Measurements from ENCODE around the gene ZNF638.
"Not testable (repeated sequence)": the region's sequence is repeated elsewhere in the genome, so short reads cannot be mapped to it uniquely, and the experiment has no call there.

ZNF638 gene

DNA sequence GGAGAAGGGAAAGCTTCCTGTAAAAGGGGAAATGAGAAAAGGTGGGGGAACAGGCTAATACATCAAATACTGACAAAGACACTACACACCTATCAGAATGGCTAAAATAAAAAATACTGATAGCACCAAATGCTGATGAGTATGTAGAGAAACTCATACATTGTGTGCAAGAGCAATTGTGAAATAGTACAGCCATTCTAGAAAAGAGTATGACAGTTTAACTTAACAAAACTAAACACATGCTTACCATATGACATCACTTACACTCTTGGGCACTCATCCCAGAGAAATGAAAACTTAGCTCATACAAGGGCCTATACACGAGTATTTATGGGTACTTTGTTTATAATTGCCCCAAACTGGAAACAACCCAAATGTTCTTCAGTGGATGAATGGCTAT, 53.4 kb downstream of the ZNF638 start:
- Histone ChIP-seq H3K36me3 (ENCODE audit: insufficient read depth, low read length) (peaks cover 92% of the 10 kb centered on the region), H3K9me3 (ENCODE audit: low read length) (peaks cover 14% of the 10 kb centered on the region), H3K27me3 (ENCODE audit: insufficient read depth, low read length) (no peaks in the 10 kb centered on the region), H3K4me3 (ENCODE audit: low read length) (no peak overlapping the region), H3K4me1 (ENCODE audit: insufficient read depth, low read length) (no peaks in the 10 kb centered on the region), H2AFZ (ENCODE audit: low read depth, low read length) (no peak overlapping the region)

DNA sequence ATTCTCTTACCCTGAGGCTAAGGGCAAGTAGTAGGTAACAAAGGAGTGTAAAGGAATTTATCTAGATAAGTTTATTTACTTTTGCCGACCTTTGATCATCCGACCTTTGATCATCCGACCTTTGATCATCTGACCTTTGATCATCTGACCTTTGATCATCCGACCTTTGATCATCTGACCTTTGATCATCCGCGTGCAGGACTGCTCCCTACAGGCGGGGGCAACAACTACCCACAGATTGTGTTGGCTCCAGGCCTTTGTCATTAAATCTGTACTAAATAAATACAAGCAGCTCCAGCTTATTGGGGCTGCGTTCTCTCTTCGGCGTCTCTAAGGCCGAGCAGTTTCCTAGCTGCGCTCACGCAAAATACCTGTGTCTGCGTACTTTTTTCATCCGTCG, 56.6 kb downstream of the ZNF638 start:
- Histone ChIP-seq H3K9me3 (ENCODE audit: low read length) (peaks cover 14% of the 10 kb centered on the region), H2AFZ (ENCODE audit: low read depth, low read length) (no peak overlapping the region), H3K4me1 (ENCODE audit: insufficient read depth, low read length) (no peaks in the 10 kb centered on the region), H3K36me3 (ENCODE audit: insufficient read depth, low read length) (peaks cover 88% of the 10 kb centered on the region), H3K4me3 (ENCODE audit: low read length) (no peak overlapping the region), H3K27me3 (ENCODE audit: insufficient read depth, low read length) (no peaks in the 10 kb centered on the region)

DNA sequence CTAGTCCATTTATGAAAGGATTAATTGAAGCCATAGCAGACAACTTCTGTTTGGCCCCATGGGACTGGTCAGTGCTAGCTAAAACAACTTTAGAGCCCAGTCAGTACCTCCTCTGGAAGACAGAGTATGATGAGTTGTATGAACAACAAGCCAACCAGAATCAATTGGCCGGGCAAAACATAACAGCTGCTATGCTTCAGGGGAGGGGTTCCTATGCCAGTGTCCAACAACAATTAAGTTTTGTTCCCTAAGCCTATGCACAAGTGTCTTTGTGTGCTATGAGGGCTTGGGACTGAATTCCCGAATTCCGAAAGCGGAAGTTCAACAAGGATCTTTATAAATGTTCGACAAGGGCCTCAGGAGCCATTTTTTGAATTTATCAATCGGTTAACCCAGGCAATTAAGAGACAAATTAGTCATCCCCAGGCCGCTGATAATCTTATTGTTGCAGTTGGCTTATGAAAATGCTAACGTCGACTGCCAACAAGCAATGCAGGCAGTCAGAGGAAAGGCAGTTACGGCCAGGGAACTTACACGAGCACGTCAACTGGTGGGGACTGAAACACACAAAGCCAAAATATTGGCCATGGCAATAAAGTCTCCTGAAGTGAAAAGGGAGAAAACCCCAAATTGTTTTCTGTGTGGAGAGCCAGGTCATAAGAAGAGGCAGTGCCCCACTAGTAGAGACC, 57.9 kb downstream of the ZNF638 start:
- Histone ChIP-seq H3K4me3 (ENCODE audit: low read length) (no peak overlapping the region), H2AFZ (ENCODE audit: low read depth, low read length) (no peak overlapping the region), H3K4me1 (ENCODE audit: insufficient read depth, low read length) (no peaks in the 10 kb centered on the region), H3K9me3 (ENCODE audit: low read length) (peaks cover 17% of the 10 kb centered on the region), H3K36me3 (ENCODE audit: insufficient read depth, low read length) (peaks cover 90% of the 10 kb centered on the region), H3K27me3 (ENCODE audit: insufficient read depth, low read length) (no peaks in the 10 kb centered on the region)

DNA sequence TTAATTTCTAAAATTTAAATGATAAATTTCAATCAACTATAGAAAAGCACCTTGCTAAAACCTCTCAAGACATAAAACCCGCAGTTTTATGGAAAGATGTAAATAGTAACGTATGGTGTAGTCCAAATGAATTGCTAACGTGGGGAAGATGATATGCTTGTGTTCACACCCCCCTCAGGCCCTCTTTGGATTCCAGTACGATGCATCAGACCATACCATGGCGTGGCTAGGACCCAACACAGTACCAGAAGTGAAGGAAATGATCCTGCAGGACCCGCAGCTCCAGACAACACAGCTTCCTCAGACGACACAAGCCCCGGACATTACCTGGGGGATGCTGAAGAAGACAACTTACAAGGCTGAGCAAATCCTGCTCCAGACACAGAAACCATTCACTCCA, 61.6 kb downstream of the ZNF638 start:
- Histone ChIP-seq H3K27me3 (ENCODE audit: insufficient read depth, low read length) (no peaks in the 10 kb centered on the region), H2AFZ (ENCODE audit: low read depth, low read length) (no peak overlapping the region), H3K9me3 (ENCODE audit: low read length) (peaks cover 7% of the 10 kb centered on the region), H3K4me3 (ENCODE audit: low read length) (no peak overlapping the region), H3K4me1 (ENCODE audit: insufficient read depth, low read length) (no peaks in the 10 kb centered on the region), H3K36me3 (ENCODE audit: insufficient read depth, low read length) (peaks cover 92% of the 10 kb centered on the region)

DNA sequence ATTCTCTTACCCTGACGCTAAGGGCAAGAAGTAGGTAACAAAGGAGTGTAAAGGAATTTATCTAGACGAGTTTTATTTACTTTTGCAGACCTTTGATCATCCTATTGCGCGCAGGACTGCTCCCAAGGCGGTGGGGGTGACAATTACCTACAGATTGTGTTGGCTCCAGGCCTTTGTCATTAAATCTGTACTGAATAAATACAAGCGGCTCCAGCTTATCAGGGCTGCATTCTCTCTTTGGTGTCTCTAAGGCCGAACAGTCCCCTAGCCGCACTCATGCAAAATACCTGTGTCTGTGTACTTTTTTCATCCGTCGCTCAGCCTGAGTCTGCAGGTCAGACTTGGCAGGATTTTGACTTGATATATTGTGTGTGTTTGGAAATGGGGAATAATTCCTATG, 63.9 kb downstream of the ZNF638 start:
- Histone ChIP-seq H2AFZ (ENCODE audit: low read depth, low read length) (no peak overlapping the region), H3K36me3 (ENCODE audit: insufficient read depth, low read length) (peaks cover 93% of the 10 kb centered on the region)

DNA sequence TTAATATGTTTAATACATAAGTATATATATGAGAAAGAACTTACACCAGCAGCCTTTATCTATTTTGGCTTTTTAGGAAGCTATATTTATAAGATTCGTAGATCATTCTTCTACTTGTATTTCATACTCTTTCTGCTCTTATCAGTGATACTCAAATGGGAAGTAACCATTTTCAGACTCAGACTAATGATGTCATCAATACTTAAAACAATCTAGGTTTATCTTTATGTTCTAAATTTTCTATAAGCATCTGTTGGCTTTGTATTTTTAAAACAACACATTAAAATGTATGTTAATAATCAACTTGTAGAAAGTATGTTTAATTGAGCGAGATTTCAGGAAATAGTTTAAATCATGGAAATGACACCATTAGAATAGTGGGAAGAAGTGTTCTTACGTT, 70.8 kb downstream of the ZNF638 start:
- Histone ChIP-seq H3K27me3 (ENCODE audit: insufficient read depth, low read length) (no peaks in the 10 kb centered on the region), H3K4me3 (ENCODE audit: low read length) (no peak overlapping the region), H3K4me1 (ENCODE audit: insufficient read depth, low read length) (no peaks in the 10 kb centered on the region), H3K9me3 (ENCODE audit: low read length) (no peaks in the 10 kb centered on the region), H3K36me3 (ENCODE audit: insufficient read depth, low read length) (peaks cover 91% of the 10 kb centered on the region), H2AFZ (ENCODE audit: low read depth, low read length) (no peak overlapping the region)

More for the DNA sequence above, 63.9 kb downstream of the ZNF638 start:
- no peak overlapping the region for H3K4me3 ChIP-seq (ENCODE audit: low read length)
- H3K4me1 ChIP-seq (ENCODE audit: insufficient read depth, low read length): no peaks in the 10 kb centered on the region
- H3K9me3 ChIP-seq (ENCODE audit: low read length): peaks cover 3% of the 10 kb centered on the region
- H3K27me3 ChIP-seq (ENCODE audit: insufficient read depth, low read length): no peaks in the 10 kb centered on the region

DNA sequence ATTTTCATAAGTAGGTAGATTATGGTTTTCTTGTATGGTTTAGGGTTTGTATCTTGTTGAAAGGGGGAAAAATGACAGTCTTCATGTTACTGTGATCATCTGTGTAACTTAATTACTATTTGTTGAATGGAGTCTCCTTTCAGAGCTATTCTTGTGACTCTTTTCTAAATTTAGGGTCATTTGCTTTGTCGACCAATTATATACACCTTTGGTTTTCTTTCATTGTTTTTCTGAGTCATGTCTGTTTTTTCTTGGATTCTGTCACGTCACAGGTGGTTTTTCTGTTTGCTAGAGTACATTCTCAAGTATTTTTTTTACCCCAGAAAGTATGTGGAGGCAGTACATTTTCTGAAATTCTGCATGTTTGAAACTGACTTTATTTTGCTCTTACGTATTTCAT, 78.0 kb downstream of the ZNF638 start:
- Histone ChIP-seq H3K4me1 (ENCODE audit: insufficient read depth, low read length) (no peaks in the 10 kb centered on the region), H3K9me3 (ENCODE audit: low read length) (no peaks in the 10 kb centered on the region), H3K36me3 (ENCODE audit: insufficient read depth, low read length) (peaks cover 58% of the 10 kb centered on the region), H3K27me3 (ENCODE audit: insufficient read depth, low read length) (no peaks in the 10 kb centered on the region), H2AFZ (ENCODE audit: low read depth, low read length) (no peak overlapping the region), H3K4me3 (ENCODE audit: low read length) (no peak overlapping the region)

DNA sequence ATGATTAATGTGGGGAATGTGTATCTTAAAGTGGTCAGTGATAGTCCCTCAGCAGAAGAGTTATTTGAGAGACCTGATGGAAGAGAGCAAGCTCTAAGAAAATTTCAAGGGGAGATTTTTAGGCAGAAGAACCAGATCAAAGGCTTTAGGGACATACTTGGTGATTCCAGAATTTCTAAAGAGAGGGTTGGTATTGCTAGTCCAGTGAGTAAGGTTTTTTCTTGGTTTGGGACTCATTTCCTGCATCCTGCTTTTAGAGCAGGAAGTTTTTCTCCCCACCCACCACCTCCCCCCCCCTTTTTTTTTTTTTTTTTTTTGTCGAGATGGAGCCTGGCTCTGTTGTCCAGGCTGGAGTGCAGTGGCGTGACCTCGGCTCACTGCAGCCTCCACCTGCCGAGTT, 79.1 kb downstream of the ZNF638 start:
- no peaks in the 10 kb centered on the region for H3K27me3 ChIP-seq (ENCODE audit: insufficient read depth, low read length)
- H3K36me3 ChIP-seq (ENCODE audit: insufficient read depth, low read length): peaks cover 47% of the 10 kb centered on the region
- no peaks in the 10 kb centered on the region for H3K9me3 ChIP-seq (ENCODE audit: low read length)
- no peaks in the 10 kb centered on the region for H3K4me1 ChIP-seq (ENCODE audit: insufficient read depth, low read length)
- no peak overlapping the region for H3K4me3 ChIP-seq (ENCODE audit: low read length)
- no peak overlapping the region for H2AFZ ChIP-seq (ENCODE audit: low read depth, low read length)

DNA sequence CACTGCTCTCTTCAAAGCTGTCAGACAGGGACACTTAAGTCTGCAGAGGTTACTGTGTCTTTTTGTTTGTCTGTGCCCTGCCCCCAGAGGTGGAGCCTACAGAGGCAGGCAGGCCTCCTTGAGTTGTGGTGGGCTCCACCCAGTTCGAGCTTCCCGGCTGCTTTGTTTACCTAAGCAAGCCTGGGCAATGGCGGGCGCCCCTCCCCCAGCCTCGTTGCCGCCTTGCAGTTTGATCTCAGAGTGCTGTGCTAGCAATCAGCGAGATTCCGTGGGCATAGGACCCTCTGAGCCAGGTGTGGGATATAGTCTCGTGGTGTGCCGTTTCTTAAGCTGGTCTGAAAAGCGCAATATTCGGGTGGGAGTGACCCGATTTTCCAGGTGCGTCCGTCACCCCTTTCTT, 85.3 kb downstream of the ZNF638 start:
- H3K9me3 ChIP-seq (ENCODE audit: low read length); H2AFZ ChIP-seq (ENCODE audit: low read depth, low read length); H3K4me1 ChIP-seq (ENCODE audit: insufficient read depth, low read length); H3K27me3 ChIP-seq (ENCODE audit: insufficient read depth, low read length); H3K4me3 ChIP-seq (ENCODE audit: low read length): not testable (repeated sequence)
- peaks cover 27% of the 10 kb centered on the region for H3K36me3 ChIP-seq (ENCODE audit: insufficient read depth, low read length)

DNA sequence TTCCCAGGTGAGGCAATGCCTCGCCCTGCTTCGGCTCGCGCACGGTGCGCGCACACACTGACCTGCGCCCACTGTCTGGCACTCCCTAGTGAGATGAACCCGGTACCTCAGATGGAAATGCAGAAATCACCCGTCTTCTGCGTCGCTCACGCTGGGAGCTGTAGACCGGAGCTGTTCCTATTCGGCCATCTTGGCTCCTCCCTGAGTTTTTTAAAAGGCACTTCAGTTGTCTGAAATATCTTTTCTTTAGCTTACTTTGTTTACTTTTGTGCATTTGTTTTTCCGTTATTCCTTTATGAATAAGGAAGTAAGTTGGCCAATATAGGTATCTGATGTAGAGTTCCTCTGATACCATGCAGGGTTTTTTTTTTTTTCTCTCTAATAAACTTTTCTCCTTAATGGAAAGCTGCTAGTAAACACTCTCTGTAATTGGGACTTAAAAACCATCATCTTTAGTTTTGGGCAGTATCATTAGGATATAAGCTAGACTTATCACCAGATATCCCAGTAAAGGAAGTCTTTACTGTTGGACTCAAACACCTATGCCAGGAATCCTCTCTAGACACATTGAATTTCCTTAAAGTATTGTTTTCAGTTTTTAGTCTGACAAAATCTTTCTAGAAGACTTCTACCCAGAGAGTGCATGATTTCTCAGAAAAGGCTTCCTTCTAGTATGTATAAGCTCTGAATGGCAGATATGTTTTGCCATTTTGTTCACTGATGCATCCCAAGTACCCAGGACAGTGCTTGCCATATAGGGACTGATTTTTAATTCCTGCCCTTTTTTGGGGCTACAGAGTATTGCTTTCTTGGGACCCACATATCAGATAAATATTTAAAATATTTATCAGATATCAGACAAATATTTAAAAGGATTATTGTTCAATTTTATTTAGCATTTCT, 86.0 kb downstream of the ZNF638 start:
- H2AFZ ChIP-seq (ENCODE audit: low read depth, low read length): no peak overlapping the region
- no peaks in the 10 kb centered on the region for H3K27me3 ChIP-seq (ENCODE audit: insufficient read depth, low read length)
- peak overlapping the region; percentile 26 for H3K4me3 ChIP-seq (ENCODE audit: low read length)
- peaks cover 32% of the 10 kb centered on the region for H3K36me3 ChIP-seq (ENCODE audit: insufficient read depth, low read length)
- H3K9me3 ChIP-seq (ENCODE audit: low read length): no peaks in the 10 kb centered on the region
- H3K4me1 ChIP-seq (ENCODE audit: insufficient read depth, low read length): no peaks in the 10 kb centered on the region

DNA sequence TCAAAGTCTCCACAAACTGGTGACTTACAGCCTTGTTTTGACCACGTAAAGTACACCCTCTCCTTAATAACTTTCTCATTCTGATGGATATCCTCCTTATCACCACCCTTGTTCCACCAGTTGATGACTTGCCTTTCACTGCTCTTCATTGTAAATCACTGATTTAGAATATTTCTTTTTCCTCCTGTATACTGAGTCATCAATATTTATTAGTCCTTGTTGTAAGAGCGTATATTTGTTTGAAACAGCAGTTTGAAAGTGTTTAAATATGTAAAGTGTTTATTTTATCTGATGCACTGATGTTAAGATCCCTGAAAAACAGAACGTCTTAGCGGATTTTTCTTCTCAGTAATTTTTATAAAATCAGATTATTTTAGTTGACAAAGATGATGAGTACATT, 87.6 kb downstream of the ZNF638 start:
- peaks cover 48% of the 10 kb centered on the region for H3K36me3 ChIP-seq (ENCODE audit: insufficient read depth, low read length)
- H3K4me1 ChIP-seq (ENCODE audit: insufficient read depth, low read length): no peaks in the 10 kb centered on the region

DNA sequence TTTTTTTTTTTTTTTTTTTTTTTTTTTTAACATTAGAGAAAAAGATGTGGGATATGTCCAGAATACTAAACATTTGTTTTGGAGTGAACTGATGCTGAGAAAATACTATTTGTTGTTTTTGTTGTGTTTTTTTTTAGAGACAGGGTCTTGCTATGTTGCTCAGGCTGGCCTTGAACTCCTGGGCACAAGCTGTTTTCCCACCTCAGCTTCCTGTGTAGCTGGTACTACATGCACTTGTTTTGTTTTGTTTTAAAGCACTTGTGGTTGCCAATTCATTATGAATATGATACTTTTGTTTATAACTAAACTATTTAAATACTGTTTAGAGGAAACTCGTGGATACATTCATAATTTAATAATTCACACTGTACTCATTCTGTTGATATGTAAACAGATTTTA, 88.4 kb downstream of the ZNF638 start:
- Histone ChIP-seq H3K4me3 (ENCODE audit: low read length) (no peak overlapping the region), H3K27me3 (ENCODE audit: insufficient read depth, low read length) (no peaks in the 10 kb centered on the region), H3K36me3 (ENCODE audit: insufficient read depth, low read length) (peaks cover 56% of the 10 kb centered on the region), H3K4me1 (ENCODE audit: insufficient read depth, low read length) (no peaks in the 10 kb centered on the region), H2AFZ (ENCODE audit: low read depth, low read length) (no peak overlapping the region), H3K9me3 (ENCODE audit: low read length) (no peaks in the 10 kb centered on the region)

More for the DNA sequence above, 87.6 kb downstream of the ZNF638 start:
- no peaks in the 10 kb centered on the region for H3K27me3 ChIP-seq (ENCODE audit: insufficient read depth, low read length)
- no peak overlapping the region for H3K4me3 ChIP-seq (ENCODE audit: low read length)
- H2AFZ ChIP-seq (ENCODE audit: low read depth, low read length): no peak overlapping the region
- no peaks in the 10 kb centered on the region for H3K9me3 ChIP-seq (ENCODE audit: low read length)

DNA sequence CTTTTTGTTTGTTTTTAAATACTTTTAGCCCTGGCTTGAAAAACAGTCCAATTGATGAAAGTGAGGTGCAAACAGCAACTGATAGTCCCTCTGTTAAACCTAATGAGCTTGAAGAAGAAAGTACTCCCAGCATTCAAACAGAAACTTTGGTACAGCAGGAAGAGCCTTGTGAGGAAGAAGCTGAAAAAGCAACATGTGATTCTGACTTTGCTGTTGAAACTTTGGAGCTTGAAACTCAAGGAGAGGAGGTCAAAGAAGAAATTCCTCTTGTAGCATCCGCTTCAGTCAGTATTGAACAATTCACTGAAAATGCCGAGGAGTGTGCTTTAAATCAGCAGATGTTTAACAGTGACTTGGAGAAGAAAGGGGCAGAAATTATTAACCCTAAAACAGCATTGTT, 91.2 kb downstream of the ZNF638 start:
- H3K4me1 ChIP-seq (ENCODE audit: insufficient read depth, low read length): no peaks in the 10 kb centered on the region
- H2AFZ ChIP-seq (ENCODE audit: low read depth, low read length): no peak overlapping the region
- no peaks in the 10 kb centered on the region for H3K27me3 ChIP-seq (ENCODE audit: insufficient read depth, low read length)
- no peaks in the 10 kb centered on the region for H3K9me3 ChIP-seq (ENCODE audit: low read length)
- peaks cover 75% of the 10 kb centered on the region for H3K36me3 ChIP-seq (ENCODE audit: insufficient read depth, low read length)
- no peak overlapping the region for H3K4me3 ChIP-seq (ENCODE audit: low read length)
